Tibial nerve (tissue), 4 donors: ENCODE measurements around the gene NOS1AP.

Experiments
- CTCF ChIP-seq, 5 experiments: fragments of 200-600 bp in 3 of 5; fragments of 450-650 bp in 2 of 5; sonication (generic) in 3 of 5; IDR thresholded peaks; one replicate each; pipeline ENCODE4 v1.5.1; 2016 to 2019; ENCODE audit warnings: antibody characterized with exemption in 5 of 5, mild to moderate bottlenecking in 3 of 5, moderate library complexity in 2 of 5
- EP300 ChIP-seq, 2 donors: sonication (generic); formaldehyde crosslinking; IDR thresholded peaks; one replicate each; pipeline ENCODE4 v1.6.1; 2017; ENCODE audit warnings: antibody characterized with exemption in 2 of 2, mild to moderate bottlenecking in 1 of 2
- POLR2A ChIP-seq, 2 donors: fragments of 450-650 bp; IDR thresholded peaks; one replicate each; pipeline ENCODE4 v1.6.1; 2017; ENCODE audit warnings: antibody characterized with exemption in 2 of 2, mild to moderate bottlenecking in 2 of 2, moderate library complexity in 2 of 2

GRCh38 chr1:162137179-162137960, 67.9 kb downstream of the NOS1AP start:
- TF ChIP-seq CTCF (IDR thresholded peaks at IDR 0.05) (no peak), POLR2A (IDR thresholded peaks at IDR 0.05) (no peak), EP300 (IDR thresholded peaks at IDR 0.05) (no peak)
